SU-DHL-6 (cell line): ENCODE data around the gene CELF5.

Experiments
- H2AFZ ChIP-seq: fragments of 200-600 bp; sonication (generic); 2 replicates; pipeline ENCODE4 v1.6.1; 2014; ENCODE audit warnings: low read depth, mild to moderate bottlenecking, moderate library complexity, mixed read lengths, antibody characterized with exemption, low read length; ENCODE audit not compliant: severe bottlenecking
- H3F3A ChIP-seq: fragments of 200-600 bp; shearing (Covaris generic); 2 replicates; pipeline ENCODE4 v1.6.0; 2016; ENCODE audit warnings: antibody characterized with exemption, mild to moderate bottlenecking; ENCODE audit not compliant: insufficient read depth
- H3K27ac ChIP-seq: fragments of 200-600 bp; sonication (generic); 2 replicates; pipeline ENCODE4 v1.5.1; 2016; ENCODE audit warnings: low read depth, mild to moderate bottlenecking, low read length, moderate library complexity, mixed read lengths
- H3K27me3 ChIP-seq: fragments of 200-600 bp; sonication (generic), shearing (Covaris generic); 2 replicates; pipeline ENCODE4 v1.6.0; 2014; ENCODE audit warnings: mild to moderate bottlenecking, low read length
- H3K36me3 ChIP-seq: fragments of 200-600 bp; sonication (generic); 2 replicates; pipeline ENCODE4 v1.6.1; 2014; ENCODE audit warnings: mild to moderate bottlenecking, low read length, mixed read lengths
- H3K4me2 ChIP-seq: fragments of 300-600, 200-600 bp; shearing (Covaris generic), sonication (generic); 2 replicates; pipeline ENCODE4 v1.6.0; 2014; ENCODE audit warnings: low read length, low read depth, mild to moderate bottlenecking; ENCODE audit not compliant: poor library complexity, severe bottlenecking
- H3K4me3 ChIP-seq: fragments of 200-600 bp; sonication (generic); 2 replicates; pipeline ENCODE4 v1.5.1; 2014; ENCODE audit warnings: antibody characterized with exemption, low read length, mild to moderate bottlenecking, mixed read lengths; ENCODE audit not compliant: insufficient read depth, poor library complexity, severe bottlenecking
- H3K79me2 ChIP-seq: fragments of 200-600 bp; sonication (generic); 2 replicates; pipeline ENCODE4 v1.6.1; 2014; ENCODE audit warnings: mild to moderate bottlenecking, low read length, moderate library complexity; ENCODE audit not compliant: insufficient read depth
- H3K9ac ChIP-seq: fragments of 200-600 bp; sonication (generic); 2 replicates; pipeline ENCODE4 v1.7.0; 2014; ENCODE audit warnings: mild to moderate bottlenecking, low read length
- H3K9me2 ChIP-seq: fragments of 200-600 bp; sonication (generic); replicated peaks from 2 replicates; pipeline ENCODE4 v1.6.1; 2014; ENCODE audit warnings: low read length; ENCODE audit not compliant: insufficient read depth
- H3K9me3 ChIP-seq: fragments of 200-600 bp; sonication (generic); 2 replicates; pipeline ENCODE4 v1.6.1; 2014; ENCODE audit warnings: low read length, mixed read lengths; ENCODE audit not compliant: insufficient read depth
- H4K20me1 ChIP-seq: fragments of 200-600 bp; sonication (generic); 2 replicates; pipeline ENCODE4 v1.6.1; 2014; ENCODE audit warnings: low read depth, mild to moderate bottlenecking, antibody characterized with exemption, low read length, moderate library complexity, mixed read lengths
- EZH2phosphoT487 ChIP-seq: fragments of 200-600 bp; sonication (generic), shearing (Covaris generic); conservative IDR thresholded peaks from 2 replicates; pipeline ENCODE4 v1.6.1; 2018; ENCODE audit warnings: mild to moderate bottlenecking, antibody characterized with exemption, low read length, moderate library complexity, mixed read lengths
- TF ChIP-seq, protein P1 (sequence below): fragments of 200-600 bp; sonication (generic); IDR thresholded peaks from one replicate; pipeline ENCODE4 v1.5.1; 2017; ENCODE audit warnings: antibody characterized with exemption, mild to moderate bottlenecking, low read length, moderate library complexity; ENCODE audit not compliant: insufficient read depth, poor library complexity, severe bottlenecking

CELF5 gene

DNA sequence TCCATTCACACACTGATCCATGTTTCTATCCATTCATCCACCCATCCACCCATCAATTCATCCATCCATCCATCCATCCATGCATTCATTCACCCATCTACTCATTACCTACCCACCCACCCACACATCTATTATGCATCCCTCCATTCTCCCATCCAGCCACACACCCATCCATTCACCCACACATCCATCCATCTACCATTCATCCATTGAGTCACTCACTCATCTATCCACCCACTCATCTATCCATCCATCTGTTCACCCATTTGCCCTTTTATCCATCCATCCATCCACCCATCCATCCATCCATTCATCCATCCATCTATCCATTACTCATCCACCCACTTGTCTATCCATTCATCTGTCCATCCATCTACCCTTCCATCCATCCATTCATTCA, 30.1 kb downstream of the CELF5 start:
- Histone ChIP-seq H3K27me3 (no peaks in the 10 kb centered on the region), H3K4me2 (no peak overlapping the region), H3K36me3 (no peaks in the 10 kb centered on the region), H3K79me2 (no peaks in the 10 kb centered on the region), H4K20me1 (no peaks in the 10 kb centered on the region), H3K9me3 (no peaks in the 10 kb centered on the region), H3K27ac (no peak overlapping the region), H2AFZ (no peak overlapping the region), H3K4me3 (no peak overlapping the region), H3K9ac (no peak overlapping the region), H3K9me2 (no peaks in the 10 kb centered on the region), H3F3A (no peaks in the 10 kb centered on the region)
- TF ChIP-seq, protein P1, sequence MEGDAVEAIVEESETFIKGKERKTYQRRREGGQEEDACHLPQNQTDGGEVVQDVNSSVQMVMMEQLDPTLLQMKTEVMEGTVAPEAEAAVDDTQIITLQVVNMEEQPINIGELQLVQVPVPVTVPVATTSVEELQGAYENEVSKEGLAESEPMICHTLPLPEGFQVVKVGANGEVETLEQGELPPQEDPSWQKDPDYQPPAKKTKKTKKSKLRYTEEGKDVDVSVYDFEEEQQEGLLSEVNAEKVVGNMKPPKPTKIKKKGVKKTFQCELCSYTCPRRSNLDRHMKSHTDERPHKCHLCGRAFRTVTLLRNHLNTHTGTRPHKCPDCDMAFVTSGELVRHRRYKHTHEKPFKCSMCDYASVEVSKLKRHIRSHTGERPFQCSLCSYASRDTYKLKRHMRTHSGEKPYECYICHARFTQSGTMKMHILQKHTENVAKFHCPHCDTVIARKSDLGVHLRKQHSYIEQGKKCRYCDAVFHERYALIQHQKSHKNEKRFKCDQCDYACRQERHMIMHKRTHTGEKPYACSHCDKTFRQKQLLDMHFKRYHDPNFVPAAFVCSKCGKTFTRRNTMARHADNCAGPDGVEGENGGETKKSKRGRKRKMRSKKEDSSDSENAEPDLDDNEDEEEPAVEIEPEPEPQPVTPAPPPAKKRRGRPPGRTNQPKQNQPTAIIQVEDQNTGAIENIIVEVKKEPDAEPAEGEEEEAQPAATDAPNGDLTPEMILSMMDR: no peak
- no peak for TF ChIP-seq EZH2phosphoT487

DNA sequence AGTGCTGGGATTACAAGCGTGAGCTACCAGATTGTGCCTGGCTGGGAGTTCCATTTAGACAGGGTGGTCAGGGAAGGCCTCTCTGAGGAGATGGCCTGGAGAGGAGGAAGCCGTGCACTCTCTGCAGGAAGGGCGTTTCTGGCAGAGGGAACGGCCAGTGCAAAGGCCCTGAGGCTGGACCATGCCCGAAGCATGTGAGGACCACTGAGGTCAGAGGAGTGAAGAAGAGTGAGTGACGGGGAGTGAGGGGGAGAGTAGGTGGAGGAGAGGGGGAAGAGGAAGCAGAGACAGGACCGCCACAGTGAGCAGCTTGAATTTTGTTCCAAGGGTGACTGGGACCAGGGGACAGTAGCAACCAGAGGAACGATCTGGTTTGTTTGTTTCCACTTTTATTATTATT, 32.6 kb downstream of the CELF5 start:
- Histone ChIP-seq H3K79me2 (no peaks in the 10 kb centered on the region), H3K4me2 (no peak overlapping the region), H3K36me3 (no peaks in the 10 kb centered on the region), H3K9ac (no peak overlapping the region), H3K27ac (no peak overlapping the region), H3K9me2 (no peaks in the 10 kb centered on the region), H3K9me3 (no peaks in the 10 kb centered on the region), H3F3A (no peaks in the 10 kb centered on the region), H3K4me3 (no peak overlapping the region), H3K27me3 (no peaks in the 10 kb centered on the region), H2AFZ (no peak overlapping the region), H4K20me1 (no peaks in the 10 kb centered on the region)
- TF ChIP-seq, protein P1: no peak
- no peak for TF ChIP-seq EZH2phosphoT487

DNA sequence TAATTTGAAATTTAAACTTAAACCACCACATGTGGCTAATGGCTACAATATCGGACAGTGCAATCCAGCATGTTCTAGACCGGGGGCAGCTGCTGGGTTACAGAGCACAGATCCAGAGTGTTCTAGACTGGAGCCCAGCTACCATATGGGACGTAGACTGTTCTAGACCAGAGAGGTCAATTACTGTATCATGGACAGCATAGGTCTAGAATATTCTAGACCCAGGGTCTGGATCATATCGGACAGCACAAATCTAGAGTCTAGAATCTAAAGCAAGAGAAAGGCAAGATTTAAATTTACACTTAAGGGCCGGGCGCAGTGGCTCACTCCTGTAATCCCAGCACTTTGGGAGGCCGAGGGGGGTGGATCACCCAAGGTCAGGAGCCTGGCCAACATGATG, 37.9 kb downstream of the CELF5 start:
- TF ChIP-seq, protein P1: no peak
- TF ChIP-seq EZH2phosphoT487: no peak
- H3K27ac ChIP-seq: no peak overlapping the region

DNA sequence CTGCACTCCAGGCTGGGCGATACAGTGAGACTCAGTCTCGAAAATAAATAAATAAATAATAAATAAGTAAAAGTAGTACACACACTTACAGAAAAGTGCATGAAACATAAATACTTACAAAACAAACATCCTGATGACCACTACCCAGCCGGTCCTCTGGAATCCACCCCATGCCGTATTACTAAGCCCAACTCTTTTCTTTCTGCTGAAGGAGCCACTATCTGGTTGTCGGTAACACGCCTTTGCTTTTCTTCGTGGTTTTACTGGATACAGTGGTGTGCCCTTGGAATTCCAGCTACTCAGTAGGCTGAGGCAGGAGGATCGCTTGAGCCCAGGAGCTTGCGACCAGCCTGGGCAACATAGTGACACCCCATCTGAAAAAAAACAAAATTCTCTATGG, 39.4 kb downstream of the CELF5 start:
- Histone ChIP-seq H2AFZ (no peak overlapping the region), H3K9ac (no peak overlapping the region), H3K27me3 (no peaks in the 10 kb centered on the region), H3K4me3 (no peak overlapping the region), H3K79me2 (no peaks in the 10 kb centered on the region), H3K4me2 (no peak overlapping the region), H3K36me3 (no peaks in the 10 kb centered on the region), H3K9me3 (no peaks in the 10 kb centered on the region), H3K27ac (no peak overlapping the region), H3F3A (no peaks in the 10 kb centered on the region), H3K9me2 (no peaks in the 10 kb centered on the region), H4K20me1 (no peaks in the 10 kb centered on the region)
- TF ChIP-seq, protein P1: no peak
- no peak for TF ChIP-seq EZH2phosphoT487

More for the DNA sequence above, 37.9 kb downstream of the CELF5 start:
- H3K4me2 ChIP-seq: no peak overlapping the region
- no peaks in the 10 kb centered on the region for H3K27me3 ChIP-seq
- H3K36me3 ChIP-seq: no peaks in the 10 kb centered on the region
- H4K20me1 ChIP-seq: no peaks in the 10 kb centered on the region
- H3K9ac ChIP-seq: no peak overlapping the region
- no peaks in the 10 kb centered on the region for H3K9me2 ChIP-seq
- no peaks in the 10 kb centered on the region for H3K9me3 ChIP-seq
- no peaks in the 10 kb centered on the region for H3K79me2 ChIP-seq
- H2AFZ ChIP-seq: no peak overlapping the region
- H3F3A ChIP-seq: no peaks in the 10 kb centered on the region
- H3K4me3 ChIP-seq: no peak overlapping the region
